ENCODE results near the gene PNKD.

The PNKD gene

GRCh38 chr2:218317835-218318234 is 47.5 kb downstream of the PNKD start:
- no peak for DNase-seq (ENCODE audit: low read depth)

GRCh38 chr2:218318241-218318640 is 47.9 kb downstream of the PNKD start:
- DNase-seq (ENCODE audit: low read depth) = no peak

- no peak for DNase-seq (ENCODE audit: low read depth)
These were observed 49.6 kb downstream of the PNKD start for GRCh38 chr2:218319813-218320365.

GRCh38 chr2:218320704-218321336 is 50.5 kb downstream of the PNKD start:
- DNase-seq (ENCODE audit: low read depth) = no peak

- peak; percentile 19 for DNase-seq (ENCODE audit: low read depth)
These were observed 52.6 kb downstream of the PNKD start for GRCh38 chr2:218322768-218323525.

GRCh38 chr2:218323526-218324472 is 53.5 kb downstream of the PNKD start:
- DNase-seq (ENCODE audit: low read depth) = no peak

GRCh38 chr2:218325566-218326160 is 55.3 kb downstream of the PNKD start:
- DNase-seq (ENCODE audit: low read depth) = no peak

GRCh38 chr2:218326315-218326714 is 56.0 kb downstream of the PNKD start:
- no peak for DNase-seq (ENCODE audit: low read depth)

GRCh38 chr2:218327451-218328210 is 57.3 kb downstream of the PNKD start:
- DNase-seq (ENCODE audit: low read depth) = no peak

- DNase-seq (ENCODE audit: low read depth) = no peak
These were observed 58.0 kb downstream of the PNKD start for GRCh38 chr2:218328294-218328693.

GRCh38 chr2:218329027-218329825 is 58.9 kb downstream of the PNKD start:
- DNase-seq (ENCODE audit: low read depth) = no peak

- DNase-seq (ENCODE audit: low read depth) = no peak
These were observed 59.7 kb downstream of the PNKD start for GRCh38 chr2:218329826-218330593.

- no peak for DNase-seq (ENCODE audit: low read depth)
These were observed 61.4 kb downstream of the PNKD start for GRCh38 chr2:218331745-218332144.

GRCh38 chr2:218332288-218332687 is 62.0 kb downstream of the PNKD start:
- no peak for DNase-seq (ENCODE audit: low read depth)

GRCh38 chr2:218332920-218333645 is 62.8 kb downstream of the PNKD start:
- DNase-seq (ENCODE audit: low read depth) = no peak

GRCh38 chr2:218334531-218334930 is 64.2 kb downstream of the PNKD start:
- no peak for DNase-seq (ENCODE audit: low read depth)

- DNase-seq (ENCODE audit: low read depth) = no peak
These were observed 70.3 kb downstream of the PNKD start for GRCh38 chr2:218340656-218341055.

- DNase-seq (ENCODE audit: low read depth) = no peak
These were observed 71.1 kb downstream of the PNKD start for GRCh38 chr2:218341381-218341780.

GRCh38 chr2:218342837-218343236 is 72.5 kb downstream of the PNKD start:
- no peak for DNase-seq (ENCODE audit: low read depth)
